HL-60 (cell line): ENCODE measurements around the gene RICTOR.

Experiments
- POLR2AphosphoS5 ChIP-seq: IDR thresholded peaks from 2 replicates; pipeline ENCODE4 v1.6.1; 2012; ENCODE audit warnings: low read depth
- TF ChIP-seq, protein P1 (sequence below): IDR thresholded peaks from one replicate; pipeline ENCODE4 v1.5.1; 2011; ENCODE audit warnings: low read length, control low read depth, inconsistent platforms; ENCODE audit not compliant: insufficient read depth

DNA sequence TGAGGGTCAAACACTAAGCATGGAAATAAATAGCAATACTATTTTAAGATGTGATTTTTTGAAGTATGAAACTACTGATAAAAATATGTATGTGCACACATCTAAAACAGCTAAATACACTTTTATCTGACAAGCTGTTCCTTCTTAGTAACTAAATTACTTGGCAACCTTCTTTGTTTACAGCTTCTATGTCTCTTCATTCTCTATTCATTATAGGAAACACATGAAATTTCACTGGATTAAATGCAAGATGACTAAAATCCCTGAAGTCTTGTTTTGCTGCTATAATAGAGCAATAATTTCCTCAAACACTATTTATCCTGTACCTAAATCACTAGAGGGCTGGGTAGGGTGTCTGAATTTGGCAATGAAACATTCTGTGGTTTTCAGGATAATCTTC lies 11.7 kb downstream of the RICTOR start:
- TF ChIP-seq, protein P1, sequence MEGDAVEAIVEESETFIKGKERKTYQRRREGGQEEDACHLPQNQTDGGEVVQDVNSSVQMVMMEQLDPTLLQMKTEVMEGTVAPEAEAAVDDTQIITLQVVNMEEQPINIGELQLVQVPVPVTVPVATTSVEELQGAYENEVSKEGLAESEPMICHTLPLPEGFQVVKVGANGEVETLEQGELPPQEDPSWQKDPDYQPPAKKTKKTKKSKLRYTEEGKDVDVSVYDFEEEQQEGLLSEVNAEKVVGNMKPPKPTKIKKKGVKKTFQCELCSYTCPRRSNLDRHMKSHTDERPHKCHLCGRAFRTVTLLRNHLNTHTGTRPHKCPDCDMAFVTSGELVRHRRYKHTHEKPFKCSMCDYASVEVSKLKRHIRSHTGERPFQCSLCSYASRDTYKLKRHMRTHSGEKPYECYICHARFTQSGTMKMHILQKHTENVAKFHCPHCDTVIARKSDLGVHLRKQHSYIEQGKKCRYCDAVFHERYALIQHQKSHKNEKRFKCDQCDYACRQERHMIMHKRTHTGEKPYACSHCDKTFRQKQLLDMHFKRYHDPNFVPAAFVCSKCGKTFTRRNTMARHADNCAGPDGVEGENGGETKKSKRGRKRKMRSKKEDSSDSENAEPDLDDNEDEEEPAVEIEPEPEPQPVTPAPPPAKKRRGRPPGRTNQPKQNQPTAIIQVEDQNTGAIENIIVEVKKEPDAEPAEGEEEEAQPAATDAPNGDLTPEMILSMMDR, result no peak
- no peak for TF ChIP-seq POLR2AphosphoS5
